GM19463 (cell line): ENCODE results near the gene LDAH.
A peak's percentile ranks its signal among the peaks of the same experiment; 100 is the strongest.
"Not testable (repeated sequence)": the region's sequence is repeated elsewhere in the genome, so short reads cannot be mapped to it uniquely, and the experiment has no call there.

Experiments used
- ATAC-seq: cut with Tn5 transposase; IDR thresholded peaks from one replicate; pipeline ENCODE4 v1.9.1; 2021; ENCODE audit warnings: mild to moderate bottlenecking, moderate library complexity; ENCODE audit not compliant: unreplicated experiment

Gene LDAH

GRCh38 chr2:20724500-20725053 lies 98.3 kb downstream of the LDAH start:
- no peak for ATAC-seq

DNA sequence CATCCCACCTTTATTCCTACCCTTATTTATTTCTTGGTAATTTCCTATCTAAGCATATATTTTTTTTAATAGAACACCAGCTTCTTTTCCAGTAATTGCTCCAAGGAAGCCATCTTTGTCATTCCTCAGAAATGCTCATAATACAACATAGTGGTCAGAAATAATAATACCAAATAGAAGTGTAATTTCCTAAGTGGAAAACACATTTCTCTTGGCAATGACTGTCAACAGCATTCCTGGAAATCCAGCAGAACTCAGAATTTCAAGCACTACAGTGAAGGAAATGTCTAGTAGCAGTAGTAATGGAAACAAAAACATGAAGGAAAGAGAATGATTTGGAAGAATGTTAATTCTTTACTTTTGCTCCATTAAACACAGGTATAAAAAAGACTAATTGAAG lies 99.4 kb downstream of the LDAH start:
- ATAC-seq = no peak

- no peak for ATAC-seq
Observed at GRCh38 chr2:20722592-20723240, 100.2 kb downstream of the LDAH start.

GRCh38 chr2:20717641-20718040 lies 105.3 kb downstream of the LDAH start:
- ATAC-seq = no peak

GRCh38 chr2:20716164-20716563 lies 106.7 kb downstream of the LDAH start:
- ATAC-seq = not testable (repeated sequence)

GRCh38 chr2:20714412-20714811 lies 108.5 kb downstream of the LDAH start:
- not testable (repeated sequence) for ATAC-seq

DNA sequence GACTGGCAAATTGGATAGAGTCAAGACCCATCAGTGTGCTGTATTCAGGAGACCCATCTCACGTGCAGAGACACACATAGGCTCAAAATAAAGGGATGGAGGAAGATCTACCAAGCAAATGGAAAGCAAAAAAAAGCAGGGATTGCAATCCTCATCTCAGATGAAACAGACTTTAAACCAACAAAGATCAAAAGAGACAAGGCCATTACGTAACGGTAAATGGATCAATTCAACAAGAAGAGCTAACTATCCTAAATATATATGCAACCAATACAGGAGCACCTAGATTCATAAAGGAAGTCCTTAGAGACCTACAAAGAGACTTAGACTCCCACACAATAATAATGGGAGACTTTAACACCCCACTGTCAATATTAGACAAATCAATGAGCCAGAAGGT lies 109.3 kb downstream of the LDAH start:
- ATAC-seq = not testable (repeated sequence)

- not testable (repeated sequence) for ATAC-seq
Observed at GRCh38 chr2:20711641-20712040, 111.3 kb downstream of the LDAH start.

GRCh38 chr2:20707601-20708000 lies 115.3 kb downstream of the LDAH start:
- no peak for ATAC-seq

GRCh38 chr2:20706786-20707185 lies 116.1 kb downstream of the LDAH start:
- ATAC-seq = no peak

DNA sequence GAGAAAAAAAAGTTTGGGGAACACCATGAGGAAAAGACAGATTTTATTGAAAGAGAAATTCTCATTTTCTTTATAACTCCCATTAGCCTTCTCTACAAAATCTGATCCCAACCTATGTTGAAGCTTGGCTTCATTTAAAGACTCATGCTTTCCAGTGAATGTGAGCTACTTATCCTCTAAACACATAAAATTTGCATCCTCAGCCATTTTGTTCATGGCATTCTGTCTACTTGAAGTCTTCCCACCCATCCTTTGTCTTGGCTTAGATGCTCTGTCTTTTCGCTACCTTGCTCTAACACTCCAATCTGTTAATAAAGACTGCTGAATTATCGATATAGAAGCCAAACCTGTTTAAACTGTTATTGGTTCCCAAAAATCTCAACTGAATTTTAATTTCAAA lies 116.7 kb downstream of the LDAH start:
- ATAC-seq = no peak

DNA sequence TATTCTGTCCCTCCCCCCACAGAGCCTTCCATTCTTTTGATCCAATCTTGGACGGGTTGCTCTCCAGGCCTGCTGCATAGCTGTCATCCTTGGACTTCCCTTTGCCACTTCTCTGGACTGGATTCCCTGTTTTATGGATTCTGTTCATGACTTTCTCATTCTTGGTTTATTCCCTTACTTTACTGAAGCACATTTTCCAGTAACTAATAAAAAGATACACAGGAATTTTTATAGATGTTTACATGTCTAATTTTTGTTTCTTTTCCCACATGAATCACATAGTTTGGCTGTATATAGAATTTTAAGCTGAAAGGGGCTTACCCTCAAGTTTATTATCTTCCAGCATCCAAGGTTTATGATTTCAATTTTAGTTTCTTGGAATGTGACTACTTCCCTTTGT lies 118.0 kb downstream of the LDAH start:
- ATAC-seq = no peak

- no peak for ATAC-seq
Observed at GRCh38 chr2:20702563-20702962, 120.3 kb downstream of the LDAH start.

GRCh38 chr2:20698916-20699613 lies 123.8 kb downstream of the LDAH start:
- peak; percentile 37 for ATAC-seq

DNA sequence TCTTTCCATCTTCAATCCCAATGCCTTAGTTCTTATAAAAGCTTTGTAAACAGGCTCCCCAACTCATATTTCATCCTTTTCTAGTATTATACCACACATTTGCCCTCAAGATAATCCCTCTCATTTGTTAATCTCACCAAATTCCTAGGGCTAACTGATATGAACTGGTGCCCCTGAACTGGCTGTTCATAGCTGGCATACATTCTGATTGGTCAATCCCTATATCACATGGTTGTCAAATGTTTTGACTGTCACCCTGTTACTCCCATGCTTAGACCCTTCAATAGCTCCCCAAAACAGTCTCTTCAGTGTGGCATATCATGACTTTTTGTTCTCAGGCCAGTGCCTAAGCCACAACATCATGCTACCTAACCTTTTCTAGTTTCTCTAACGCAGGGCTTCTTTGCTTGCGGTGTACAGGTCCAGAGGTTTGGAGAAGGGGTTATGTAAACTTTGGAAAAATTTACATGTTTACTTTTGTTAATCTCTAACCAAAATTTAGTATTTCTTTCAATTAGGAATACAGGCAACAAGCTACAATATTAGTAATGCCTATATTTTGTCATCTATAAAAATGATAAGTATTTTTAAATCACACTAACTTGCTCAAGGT lies 125.5 kb downstream of the LDAH start:
- ATAC-seq = no peak

DNA sequence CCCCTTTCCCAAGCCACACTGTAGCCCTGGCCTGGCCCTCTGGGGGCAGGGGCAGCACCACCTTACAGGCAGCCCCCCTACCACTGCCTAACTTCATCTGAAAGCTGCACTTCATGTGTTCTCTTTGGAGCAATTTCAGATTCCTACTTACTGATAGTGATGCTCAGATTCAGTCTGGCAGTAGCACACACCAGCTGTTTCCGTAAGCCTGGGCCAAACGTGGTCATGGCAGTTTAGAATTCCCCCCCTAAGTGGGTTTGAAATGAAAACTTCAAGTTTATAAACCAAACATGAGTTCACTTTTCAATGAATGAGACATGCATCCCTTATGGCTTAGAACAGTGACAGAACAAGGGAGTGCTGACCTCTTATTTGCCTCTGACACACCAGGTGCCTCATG lies 126.5 kb downstream of the LDAH start:
- ATAC-seq = no peak

DNA sequence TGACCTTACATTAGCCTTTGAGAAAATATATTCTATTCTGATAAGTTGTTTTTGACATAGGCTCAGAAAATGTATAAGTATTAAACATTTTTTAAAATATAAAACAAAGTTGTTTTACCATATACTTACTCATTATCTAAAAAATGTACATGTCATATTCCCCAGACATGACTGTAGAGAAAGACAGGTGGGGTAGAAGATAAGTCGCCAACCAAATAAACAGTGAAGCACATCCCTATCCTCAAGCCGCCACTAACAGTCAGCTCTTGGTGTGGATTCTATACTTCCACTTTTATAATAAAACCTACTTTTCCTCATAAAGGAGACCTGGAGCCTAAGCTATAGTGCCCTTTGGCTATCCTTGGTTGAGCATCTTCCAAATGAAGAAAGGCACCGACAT lies 129.6 kb downstream of the LDAH start:
- ATAC-seq = no peak

DNA sequence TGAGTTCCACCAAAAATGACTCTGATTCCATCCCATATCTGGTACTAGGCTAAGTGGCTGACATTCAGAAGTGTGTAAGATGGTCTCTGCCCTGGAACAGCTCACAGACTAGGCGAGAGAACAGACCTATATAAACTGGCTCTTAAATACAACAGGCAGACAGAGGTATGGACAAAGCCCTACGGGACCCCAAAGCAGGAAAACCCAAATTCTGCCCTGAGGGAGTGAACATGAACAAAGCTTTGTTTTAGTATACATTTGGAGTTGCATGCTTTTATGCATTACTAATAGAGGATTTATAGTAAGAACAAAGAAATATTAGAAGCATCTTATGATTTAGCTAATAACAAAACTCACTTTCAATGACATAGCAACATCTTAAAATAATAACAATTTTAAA lies 130.8 kb downstream of the LDAH start:
- ATAC-seq = no peak

DNA sequence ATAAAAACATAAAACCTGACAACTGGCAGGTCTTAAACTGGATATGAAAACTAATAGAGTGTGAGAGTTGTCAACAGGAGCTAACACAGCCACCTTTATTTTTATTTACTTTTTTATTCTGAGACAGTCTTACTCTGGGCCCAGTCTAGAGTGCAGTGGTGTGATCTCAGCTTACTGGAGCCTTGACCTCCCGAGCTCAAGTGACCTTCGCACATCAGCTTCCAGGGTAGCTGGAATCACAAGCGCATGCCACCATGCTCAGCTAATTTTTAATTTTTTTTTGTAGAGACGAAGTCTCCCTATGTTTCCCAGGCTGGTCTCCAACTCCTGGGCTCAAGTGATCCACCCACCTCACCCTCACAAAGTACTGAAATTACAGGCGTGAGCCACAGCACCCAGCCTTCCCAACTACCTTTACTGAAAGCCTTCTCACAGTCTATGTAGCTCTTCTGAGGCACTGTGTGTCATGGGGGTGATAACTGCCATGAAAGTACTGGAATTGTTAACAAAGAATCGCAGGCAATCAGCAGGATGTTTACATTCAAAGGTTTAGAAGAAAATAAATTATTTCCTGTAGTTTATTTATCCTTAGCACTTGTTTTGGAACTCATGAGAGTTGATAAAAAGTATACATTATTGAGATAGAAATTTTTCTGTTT lies 131.7 kb downstream of the LDAH start:
- ATAC-seq = no peak

GRCh38 chr2:20689428-20690264 lies 133.3 kb downstream of the LDAH start:
- ATAC-seq = no peak
